ENCODE measurements around the gene AVEN.

AVEN gene

GRCh38 chr15:33888176-33888575, 150.8 kb downstream of the AVEN start:
- H3K4me3 ChIP-seq (replicated peaks; ENCODE audit: low read depth, low read length): no peak overlapping the region
- H3K27me3 ChIP-seq (replicated peaks; ENCODE audit: control insufficient read depth, insufficient read depth, low read length): no peaks in the 10 kb centered on the region
- H3K36me3 ChIP-seq (ENCODE audit: control insufficient read depth, insufficient read depth, low read length): no peaks in the 10 kb centered on the region
- TF ChIP-seq CTCF (IDR thresholded peaks at IDR 0.05; ENCODE audit: insufficient read depth, low read length, poor library complexity, severe bottlenecking): no peak
- DNase-seq (ENCODE audit: extremely low read depth, insufficient read length): no peak

GRCh38 chr15:33882921-33883320, 156.1 kb downstream of the AVEN start:
- no peak for TF ChIP-seq CTCF (IDR thresholded peaks at IDR 0.05; ENCODE audit: insufficient read depth, low read length, poor library complexity, severe bottlenecking)
- Histone ChIP-seq H3K36me3 (ENCODE audit: control insufficient read depth, insufficient read depth, low read length) (no peaks in the 10 kb centered on the region), H3K27me3 (replicated peaks; ENCODE audit: control insufficient read depth, insufficient read depth, low read length) (no peaks in the 10 kb centered on the region), H3K4me3 (replicated peaks; ENCODE audit: low read depth, low read length) (no peak overlapping the region)
- no peak for DNase-seq (ENCODE audit: extremely low read depth, insufficient read length)

- no peak for DNase-seq (ENCODE audit: extremely low read depth, insufficient read length)
- Histone ChIP-seq H3K27me3 (replicated peaks; ENCODE audit: control insufficient read depth, insufficient read depth, low read length) (no peaks in the 10 kb centered on the region), H3K36me3 (ENCODE audit: control insufficient read depth, insufficient read depth, low read length) (no peaks in the 10 kb centered on the region), H3K4me3 (replicated peaks; ENCODE audit: low read depth, low read length) (no peak overlapping the region)
- TF ChIP-seq CTCF (IDR thresholded peaks at IDR 0.05; ENCODE audit: insufficient read depth, low read length, poor library complexity, severe bottlenecking): no peak
Observed at GRCh38 chr15:33874156-33874555, 164.8 kb downstream of the AVEN start.

- H3K36me3 ChIP-seq (ENCODE audit: control insufficient read depth, insufficient read depth, low read length): no peaks in the 10 kb centered on the region
- DNase-seq (ENCODE audit: extremely low read depth, insufficient read length): no peak
- no peaks in the 10 kb centered on the region for H3K27me3 ChIP-seq (replicated peaks; ENCODE audit: control insufficient read depth, insufficient read depth, low read length)
- no peak for TF ChIP-seq CTCF (IDR thresholded peaks at IDR 0.05; ENCODE audit: insufficient read depth, low read length, poor library complexity, severe bottlenecking)
- no peak overlapping the region for H3K4me3 ChIP-seq (replicated peaks; ENCODE audit: low read depth, low read length)
Observed at GRCh38 chr15:33872416-33873106, 166.4 kb downstream of the AVEN start.

GRCh38 chr15:33871980-33872379, 167.0 kb downstream of the AVEN start:
- H3K27me3 ChIP-seq (replicated peaks; ENCODE audit: control insufficient read depth, insufficient read depth, low read length): no peaks in the 10 kb centered on the region
- TF ChIP-seq CTCF (IDR thresholded peaks at IDR 0.05; ENCODE audit: insufficient read depth, low read length, poor library complexity, severe bottlenecking): no peak
- DNase-seq (ENCODE audit: extremely low read depth, insufficient read length): no peak

More at GRCh38 chr15:33871980-33872379, 167.0 kb downstream of the AVEN start:
- Histone ChIP-seq H3K4me3 (replicated peaks; ENCODE audit: low read depth, low read length) (no peak overlapping the region), H3K36me3 (ENCODE audit: control insufficient read depth, insufficient read depth, low read length) (no peaks in the 10 kb centered on the region)

All from GM06990 (cell line).